Activated CD8-positive, alpha-beta memory T cell treated with anti-CD3 and anti-CD28 coated beads, Interleukin-2, amount 50 U/mL, for 4 hours (primary cell): Measurements from ENCODE around the gene ZBTB37.
"Not testable (repeated sequence)": the region's sequence is repeated elsewhere in the genome, so short reads cannot be mapped to it uniquely, and the experiment has no call there.

Source experiments
- DNase-seq: peaks from one replicate; pipeline ENCODE4 v3.0.0-alpha.2; 2020

Gene ZBTB37

GRCh38 chr1:173866413-173867115 lies 1.6 kb upstream of the ZBTB37 start:
- no peak for DNase-seq

- peak; percentile 23 for DNase-seq
Observed at GRCh38 chr1:173867141-173867752, 933 bp upstream of the ZBTB37 start.

GRCh38 chr1:173867753-173868265 lies 371 bp upstream of the ZBTB37 start, which contains the start of gene GAS5:
Gene GAS5 (minus strand): TSS chr1:173867989.
- peak; percentile 99 for DNase-seq

- no peak for DNase-seq
Observed at GRCh38 chr1:173869021-173869359, 810 bp downstream of the ZBTB37 start.

- no peak for DNase-seq
Observed at GRCh38 chr1:173870252-173871075, 2.3 kb downstream of the ZBTB37 start.

GRCh38 chr1:173871091-173871490 lies 2.9 kb downstream of the ZBTB37 start:
- no peak for DNase-seq

GRCh38 chr1:173871500-173871899 lies 3.3 kb downstream of the ZBTB37 start:
- no peak for DNase-seq

- no peak for DNase-seq
Observed at GRCh38 chr1:173876732-173877131, 8.6 kb downstream of the ZBTB37 start.

GRCh38 chr1:173878251-173878650 lies 10.1 kb downstream of the ZBTB37 start:
- DNase-seq: no peak

GRCh38 chr1:173881117-173881516 lies 12.9 kb downstream of the ZBTB37 start:
- DNase-seq: not testable (repeated sequence)

- DNase-seq: no peak
Observed at GRCh38 chr1:173884701-173885100, 16.5 kb downstream of the ZBTB37 start.

GRCh38 chr1:173886746-173887611 lies 18.8 kb downstream of the ZBTB37 start:
- no peak for DNase-seq

GRCh38 chr1:173887627-173888026 lies 19.4 kb downstream of the ZBTB37 start:
- DNase-seq: no peak

- DNase-seq: no peak
Observed at GRCh38 chr1:173888749-173889148, 20.6 kb downstream of the ZBTB37 start.

- no peak for DNase-seq
Observed at GRCh38 chr1:173889885-173890284, 21.7 kb downstream of the ZBTB37 start.

GRCh38 chr1:173893611-173894010 lies 25.4 kb downstream of the ZBTB37 start:
- no peak for DNase-seq

GRCh38 chr1:173894189-173894588 lies 26.0 kb downstream of the ZBTB37 start:
- no peak for DNase-seq

GRCh38 chr1:173900427-173900826 lies 32.2 kb downstream of the ZBTB37 start:
- no peak for DNase-seq

- DNase-seq: no peak
Observed at GRCh38 chr1:173900992-173901391, 32.8 kb downstream of the ZBTB37 start.

GRCh38 chr1:173903827-173904531 lies 35.8 kb downstream of the ZBTB37 start:
- no peak for DNase-seq

GRCh38 chr1:173913111-173913510 lies 44.9 kb downstream of the ZBTB37 start:
- DNase-seq: no peak

GRCh38 chr1:173914366-173914871 lies 46.2 kb downstream of the ZBTB37 start:
- peak; percentile 19 for DNase-seq
